Fibroblast of skin of abdomen (primary cell): ENCODE measurements around the gene NT5C3A.
A peak's percentile ranks its signal among the peaks of the same experiment; 100 is the strongest.
"Not testable (repeated sequence)": the region's sequence is repeated elsewhere in the genome, so short reads cannot be mapped to it uniquely, and the experiment has no call there.

Source experiments
- DNase-seq: peaks from one replicate; pipeline ENCODE4 v3.0.0-alpha.2; 2013

NT5C3A gene

GRCh38 chr7:32971967-32972366 is 90.6 kb downstream of the NT5C3A start:
- not testable (repeated sequence) for DNase-seq

GRCh38 chr7:32967268-32967582 is 95.4 kb downstream of the NT5C3A start:
- not testable (repeated sequence) for DNase-seq

- DNase-seq = not testable (repeated sequence)
Measured at GRCh38 chr7:32966489-32967267, 95.9 kb downstream of the NT5C3A start.

- peak; percentile 5 for DNase-seq
Measured at GRCh38 chr7:32964461-32965159, 98.0 kb downstream of the NT5C3A start.
